ENCODE data around the gene HAUS7. TPM values are rescaled to one million over a fixed set of nuclear protein-coding genes. Genes with fewer than 3 reads are reported as not detected.

HAUS7 gene
- total and polyA plus RNA-seq, 2 experiments from 2014 or later, result 59.8 to 77.9 TPM

GRCh38 chrX:153463556-153463955 lies 6.8 kb downstream of the HAUS7 start (continued):
- TF ChIP-seq ZNF462 (CRISPR knock-in tag; IDR thresholded peaks at IDR 0.05) (no peak), EZH2 (IDR thresholded peaks at IDR 0.05; ENCODE audit: low read depth, unreplicated experiment) (no peak)

- Histone ChIP-seq H3K9me2 (ENCODE audit: insufficient read depth) (no peaks in the 10 kb centered on the region), H2AFZ (no peak overlapping the region), H4K20me1 (replicated peaks; ENCODE audit: insufficient read depth) (no peaks in the 10 kb centered on the region; the same call in 1 of the 2 replicates), H3K4me2 (no peak overlapping the region), H3K27me3 (ENCODE audit: insufficient read depth) (no peaks in the 10 kb centered on the region), H3K79me2 (replicated peaks; ENCODE audit: insufficient read depth) (no peaks in the 10 kb centered on the region), H3F3A (replicated peaks; ENCODE audit: low read depth) (no peaks in the 10 kb centered on the region), H3K27ac (ENCODE audit: low read depth) (no peak overlapping the region), H3K4me3 (no peak overlapping the region), H3K36me3 (ENCODE audit: insufficient read depth) (no peaks in the 10 kb centered on the region), H3K4me1 (ENCODE audit: insufficient read depth) (no peaks in the 10 kb centered on the region)
- H3K9me3 Mint-ChIP-seq, result no peaks in the 10 kb centered on the region
- DNase-seq (ENCODE audit: low spot score) (no peak), ATAC-seq (no peak)
- TF ChIP-seq CTCF (conservative IDR thresholded peaks at IDR 0.05; ENCODE audit: low read depth in 2 of 2), result no peak
- no peak for TF ChIP-seq ZNF331 (CRISPR knock-in tag; IDR thresholded peaks at IDR 0.05; ENCODE audit: low read depth)
- TF ChIP-seq EZH2phosphoT487 (IDR thresholded peaks at IDR 0.05; ENCODE audit: unreplicated experiment), result no peak
- TF ChIP-seq EZH2 (IDR thresholded peaks at IDR 0.05; ENCODE audit: low read depth, unreplicated experiment), result no peak
- H3K4me1 Mint-ChIP-seq, result no peaks in the 10 kb centered on the region
- no peak overlapping the region for H3K4me3 Mint-ChIP-seq
- H3K27ac Mint-ChIP-seq, result no peak overlapping the region; the same call in 1 of the 2 replicates
- peaks cover 22% of the 10 kb centered on the region; the same call in 2 of the 3 replicates for H3K36me3 Mint-ChIP-seq (ENCODE audit: low read depth)
- peaks cover 18% of the 10 kb centered on the region for H3K27me3 Mint-ChIP-seq (ENCODE audit: insufficient read depth, low read depth, poor library complexity)
Observed at GRCh38 chrX:153463031-153463430, 7.3 kb downstream of the HAUS7 start.

Measured in GM23338 (cell line).